GM13976 (cell line): ENCODE measurements around the gene BIRC2.
A peak's percentile ranks its signal among the peaks of the same experiment; 100 is the strongest.
"Not testable (repeated sequence)": the region's sequence is repeated elsewhere in the genome, so short reads cannot be mapped to it uniquely, and the experiment has no call there.

ENCODE experiments used
- DNase-seq: peaks from one replicate; pipeline ENCODE4 v3.0.0; 2012; ENCODE audit warnings: low spot score
- CTCF ChIP-seq: IDR thresholded peaks from 2 replicates; pipeline ENCODE4 v1.5.1; 2012; ENCODE audit warnings: borderline replicate concordance, mild to moderate bottlenecking; ENCODE audit not compliant: insufficient read depth; ENCODE audit errors: extremely low read depth, missing control alignments, control extremely low read depth
- in situ Hi-C: fragments of 300-500 bp; cut with MboI; formaldehyde crosslinking; loops from one replicate; pipeline ENCODE4 v1.12.0; 2022; ENCODE audit warnings: low sequenced_read_pairs, mixed read lengths, inconsistent platforms; ENCODE audit not compliant: unreplicated experiment

The BIRC2 gene

GRCh38 chr11:102368472-102368871, 21.5 kb downstream of the BIRC2 start:
- in situ Hi-C loops: no loop called here
- DNase-seq: peak; percentile 81
- TF ChIP-seq CTCF: no peak

GRCh38 chr11:102374633-102375424, 27.8 kb downstream of the BIRC2 start:
- not testable (repeated sequence) for DNase-seq
- in situ Hi-C loops: loop anchor here (25.0 kb wide), 1 partner anchor 112 kb away; no protein-coding TSS in a partner anchor

- no peak for DNase-seq
- in situ Hi-C loops: loop anchor here (25.0 kb wide), 1 partner anchor 111 kb away; no protein-coding TSS in a partner anchor
- no peak for TF ChIP-seq CTCF
Observed at GRCh38 chr11:102375720-102376399, 28.8 kb downstream of the BIRC2 start.

GRCh38 chr11:102377891-102378290, 30.9 kb downstream of the BIRC2 start:
- in situ Hi-C loops: loop anchor here (25.0 kb wide), 1 partner anchor 109 kb away; no protein-coding TSS in a partner anchor
- no peak for DNase-seq
- no peak for TF ChIP-seq CTCF

- in situ Hi-C loops: loop anchor here (25.0 kb wide), 1 partner anchor 108 kb away; no protein-coding TSS in a partner anchor
- no peak for TF ChIP-seq CTCF
- no peak for DNase-seq
Observed at GRCh38 chr11:102378818-102379217, 31.8 kb downstream of the BIRC2 start.

- TF ChIP-seq CTCF: no peak
- no peak for DNase-seq
- in situ Hi-C loops: loop anchor here (25.0 kb wide), 1 partner anchor 105 kb away; no protein-coding TSS in a partner anchor
Observed at GRCh38 chr11:102382384-102382783, 35.4 kb downstream of the BIRC2 start.

- DNase-seq: no peak
- no peak for TF ChIP-seq CTCF
- in situ Hi-C loops: loop anchor here (25.0 kb wide), 1 partner anchor 103 kb away; no protein-coding TSS in a partner anchor
Observed at GRCh38 chr11:102383839-102384238, 36.8 kb downstream of the BIRC2 start.
